Bronchial epithelial cell (primary cell): ENCODE measurements around the gene MSH2. TPM values are rescaled to one million over a fixed set of nuclear protein-coding genes. Genes with fewer than 3 reads are reported as not detected.

Source experiments
- DNase-seq: peaks from one replicate; pipeline ENCODE4 v3.0.0-alpha.2; 2010; ENCODE audit warnings: low read depth
- FAIRE-seq: peaks from 2 replicates; lab custom pipeline; 2011; peaks lifted over from hg19 to GRCh38; lab: Jason Lieb, UNC
- H3K27me3 ChIP-seq: 2 replicates; pipeline ENCODE4 v1.5.1; 2011; ENCODE audit warnings: low read length; ENCODE audit not compliant: control insufficient read depth, insufficient read depth
- H3K36me3 ChIP-seq: 2 replicates; pipeline ENCODE4 v1.5.1; 2011; ENCODE audit warnings: low read length; ENCODE audit not compliant: control insufficient read depth, insufficient read depth
- H3K4me3 ChIP-seq: 2 replicates; pipeline ENCODE4 v1.5.1; 2011; ENCODE audit warnings: mild to moderate bottlenecking, low read depth, low read length, control low read depth
- CTCF ChIP-seq: IDR thresholded peaks from 2 replicates; pipeline ENCODE4 v1.5.1; 2011; ENCODE audit warnings: mild to moderate bottlenecking, moderate library complexity, low read length, control low read depth, inconsistent platforms; ENCODE audit not compliant: insufficient read depth, severe bottlenecking
- total RNA-seq: library from RNA; depleted of rRNA; stranded (reverse); fragments of >200 nt; gene quantifications from 2 replicates; pipeline ENCODE4 v1.2.1, GENCODE V29; 2014

MSH2 gene
- total RNA-seq, result 7.3 and 10.0 TPM in 2 replicates

- no peaks in the 10 kb centered on the region for H3K36me3 ChIP-seq
- DNase-seq, result peak; percentile 83
- peak within 1 kb of the TSS; percentile 91 for H3K4me3 ChIP-seq
- TF ChIP-seq CTCF, result no peak
- no peaks in the 10 kb centered on the region for H3K27me3 ChIP-seq
- FAIRE-seq, result no peak
Observed at GRCh38 chr2:47402805-47403608, at the start of gene MSH2. MSH2 (plus strand) TSS chr2:47403156; CDS start chr2:47403192, 36 bp downstream.

- peak; percentile 56 for DNase-seq
- no peak overlapping the region for H3K4me3 ChIP-seq
- TF ChIP-seq CTCF, result no peak
- H3K36me3 ChIP-seq, result no peaks in the 10 kb centered on the region
- no peaks in the 10 kb centered on the region for H3K27me3 ChIP-seq
- no peak for FAIRE-seq
Observed at GRCh38 chr2:47354013-47354847, 48.7 kb upstream of the MSH2 start.

- H3K4me3 ChIP-seq, result no peak overlapping the region
- TF ChIP-seq CTCF, result no peak
- H3K27me3 ChIP-seq, result no peaks in the 10 kb centered on the region
- H3K36me3 ChIP-seq, result no peaks in the 10 kb centered on the region
- FAIRE-seq (no peak), DNase-seq (no peak)
Observed at GRCh38 chr2:47354848-47355204, 48.1 kb upstream of the MSH2 start.

GRCh38 chr2:47357483-47357882 lies 45.5 kb upstream of the MSH2 start:
- Histone ChIP-seq H3K27me3 (no peaks in the 10 kb centered on the region), H3K36me3 (no peaks in the 10 kb centered on the region), H3K4me3 (no peak overlapping the region)
- no peak for TF ChIP-seq CTCF
- DNase-seq (peak; percentile 72), FAIRE-seq (no peak)

GRCh38 chr2:47359375-47359868 lies 43.5 kb upstream of the MSH2 start:
- TF ChIP-seq CTCF, result no peak
- FAIRE-seq (no peak), DNase-seq (no peak)
- H3K36me3 ChIP-seq, result no peaks in the 10 kb centered on the region
- H3K4me3 ChIP-seq, result no peak overlapping the region
- no peaks in the 10 kb centered on the region for H3K27me3 ChIP-seq
